ENCODE data around the gene CLDN20. TPM values are rescaled to one million over a fixed set of nuclear protein-coding genes. Genes with fewer than 3 reads are reported as not detected.

Gene CLDN20
- total and polyA plus RNA-seq, 2 donors (not counting 3 experiments of a cell fraction or from before 2014, with no cell fraction given) = not detected

DNA sequence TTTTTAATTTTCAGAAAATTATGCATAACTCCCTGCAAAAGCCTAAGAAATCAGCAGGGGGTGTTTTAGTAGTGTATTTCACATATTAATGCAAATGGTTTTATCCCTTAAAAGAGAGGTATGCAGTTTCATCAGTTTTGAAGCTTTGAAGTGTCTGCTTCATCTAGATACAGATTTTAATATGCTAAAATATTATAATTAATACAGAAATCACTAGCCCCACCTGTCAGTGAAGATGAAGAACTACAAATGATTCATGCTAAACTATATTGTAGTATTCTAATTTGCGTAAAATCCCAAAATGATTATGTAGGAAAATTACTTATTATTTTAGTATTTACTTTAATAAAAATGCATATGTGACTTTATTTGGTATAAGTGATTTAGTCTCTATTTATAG, 53.4 kb downstream of the CLDN20 start:
- Histone ChIP-seq H3K4me2 (ENCODE audit: insufficient read depth, low read length) (no peak overlapping the region), H3K4me1 (ENCODE audit: control insufficient read depth, extremely low read depth, insufficient read depth, low read length) (peaks cover 16% of the 10 kb centered on the region), H3K36me3 (ENCODE audit: control insufficient read depth in 2 of 2, extremely low read depth in 1 of 2, insufficient read depth in 2 of 2, low read length in 2 of 2) (no peaks in the 10 kb centered on the region), H3K27me3 (ENCODE audit: control insufficient read depth in 2 of 2, insufficient read depth in 2 of 2, low read length in 2 of 2) (no peaks in the 10 kb centered on the region), H3K27ac (ENCODE audit: insufficient read depth, low read depth, low read length) (no peak overlapping the region), H3K9ac (replicated peaks; ENCODE audit: extremely low read depth, insufficient read depth, low read length) (no peak overlapping the region), H3K4me3 (replicated peaks in 1 of 3; ENCODE audit: insufficient read depth in 1 of 3, low read depth in 1 of 3, low read length in 3 of 3) (no peak overlapping the region), H3K9me1 (replicated peaks; ENCODE audit: control insufficient read depth, extremely low read depth, insufficient read depth, low read length) (no peaks in the 10 kb centered on the region), H2AFZ (ENCODE audit: low read depth, low read length) (no peak overlapping the region), H3K9me3 (replicated peaks; ENCODE audit: control insufficient read depth, insufficient read depth, low read length) (no peaks in the 10 kb centered on the region), H4K20me1 (replicated peaks; ENCODE audit: control insufficient read depth, extremely low read depth, insufficient read depth, low read length) (no peaks in the 10 kb centered on the region), H3K79me2 (ENCODE audit: control insufficient read depth, insufficient read depth, low read length) (peaks cover 20% of the 10 kb centered on the region)
- no peak for DNase-seq (ENCODE audit: low read depth, low spot score)
- FAIRE-seq = no peak
- ChIA-PET CTCF (interaction anchor here (0.6 to 3.9 kb wide), 21 partner anchors 10 to 1842 kb away, joined by 3 to 36 read pairs (median 4); no protein-coding TSS in a partner anchor), POLR2A (no interaction called here)
- dilution Hi-C loops (cut with MboI; ENCODE audit: extremely low pct_ligation_motif_present, low sequenced_read_pairs) = no loop called here
- BruUV-seq (replicated peaks) = no TSS peak
- intact Hi-C loops (cut with micrococcal nuclease) = loop anchor here (1.0 to 10.0 kb wide), 4 partner anchors 68 to 1615 kb away; no protein-coding TSS in a partner anchor
- TF ChIP-seq FOS (IDR thresholded peaks at IDR 0.05; ENCODE audit: borderline replicate concordance, insufficient read depth, low read length) (no peak), POLR2A (IDR thresholded peaks at IDR 0.05; ENCODE audit: low read depth, low read length) (no peak)
- TF ChIP-seq, protein P1, sequence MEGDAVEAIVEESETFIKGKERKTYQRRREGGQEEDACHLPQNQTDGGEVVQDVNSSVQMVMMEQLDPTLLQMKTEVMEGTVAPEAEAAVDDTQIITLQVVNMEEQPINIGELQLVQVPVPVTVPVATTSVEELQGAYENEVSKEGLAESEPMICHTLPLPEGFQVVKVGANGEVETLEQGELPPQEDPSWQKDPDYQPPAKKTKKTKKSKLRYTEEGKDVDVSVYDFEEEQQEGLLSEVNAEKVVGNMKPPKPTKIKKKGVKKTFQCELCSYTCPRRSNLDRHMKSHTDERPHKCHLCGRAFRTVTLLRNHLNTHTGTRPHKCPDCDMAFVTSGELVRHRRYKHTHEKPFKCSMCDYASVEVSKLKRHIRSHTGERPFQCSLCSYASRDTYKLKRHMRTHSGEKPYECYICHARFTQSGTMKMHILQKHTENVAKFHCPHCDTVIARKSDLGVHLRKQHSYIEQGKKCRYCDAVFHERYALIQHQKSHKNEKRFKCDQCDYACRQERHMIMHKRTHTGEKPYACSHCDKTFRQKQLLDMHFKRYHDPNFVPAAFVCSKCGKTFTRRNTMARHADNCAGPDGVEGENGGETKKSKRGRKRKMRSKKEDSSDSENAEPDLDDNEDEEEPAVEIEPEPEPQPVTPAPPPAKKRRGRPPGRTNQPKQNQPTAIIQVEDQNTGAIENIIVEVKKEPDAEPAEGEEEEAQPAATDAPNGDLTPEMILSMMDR (IDR thresholded peaks at IDR 0.05; ENCODE audit: extremely low read depth in 1 of 2, insufficient read depth in 1 of 2, low read depth in 1 of 2, low read length in 2 of 2) = peak in 1 of 2 donors; percentile 13

DNA sequence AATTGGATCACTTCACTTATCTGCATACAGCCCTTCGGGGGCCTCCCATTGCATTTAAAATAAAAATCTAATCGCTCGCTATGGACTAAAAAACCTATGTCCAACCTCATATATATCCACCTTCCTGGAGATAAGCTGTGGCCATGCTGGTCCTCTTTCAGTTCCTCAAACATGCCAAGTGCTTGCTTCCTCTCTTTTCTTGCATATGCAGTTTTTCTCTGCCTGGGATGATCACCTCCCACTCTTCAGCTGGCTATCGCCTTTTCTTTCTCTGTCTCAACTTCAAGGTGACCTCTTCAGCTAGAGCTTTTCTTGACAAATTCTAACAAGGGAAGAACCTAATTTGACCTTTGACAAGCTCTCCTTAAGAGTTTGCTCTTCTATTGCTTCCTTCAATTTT, 56.1 kb downstream of the CLDN20 start:
- Histone ChIP-seq H3K79me2 (ENCODE audit: control insufficient read depth, insufficient read depth, low read length) (no peaks in the 10 kb centered on the region), H3K9me3 (replicated peaks; ENCODE audit: control insufficient read depth, insufficient read depth, low read length) (no peaks in the 10 kb centered on the region), H3K27me3 (ENCODE audit: control insufficient read depth in 2 of 2, insufficient read depth in 2 of 2, low read length in 2 of 2) (no peaks in the 10 kb centered on the region), H3K4me1 (ENCODE audit: control insufficient read depth, extremely low read depth, insufficient read depth, low read length) (peaks cover 9% of the 10 kb centered on the region), H3K9ac (replicated peaks; ENCODE audit: extremely low read depth, insufficient read depth, low read length) (no peak overlapping the region), H3K4me2 (ENCODE audit: insufficient read depth, low read length) (no peak overlapping the region), H3K9me1 (replicated peaks; ENCODE audit: control insufficient read depth, extremely low read depth, insufficient read depth, low read length) (no peaks in the 10 kb centered on the region), H3K27ac (ENCODE audit: insufficient read depth, low read depth, low read length) (no peak overlapping the region), H3K36me3 (ENCODE audit: control insufficient read depth in 2 of 2, extremely low read depth in 1 of 2, insufficient read depth in 2 of 2, low read length in 2 of 2) (no peaks in the 10 kb centered on the region), H2AFZ (ENCODE audit: low read depth, low read length) (no peak overlapping the region), H3K4me3 (replicated peaks in 1 of 3; ENCODE audit: insufficient read depth in 1 of 3, low read depth in 1 of 3, low read length in 3 of 3) (no peak overlapping the region), H4K20me1 (replicated peaks; ENCODE audit: control insufficient read depth, extremely low read depth, insufficient read depth, low read length) (no peaks in the 10 kb centered on the region)
- POLR2A ChIA-PET = no interaction called here
- dilution Hi-C loops (cut with MboI; ENCODE audit: extremely low pct_ligation_motif_present, low sequenced_read_pairs) (no loop called here), intact Hi-C loops (cut with micrococcal nuclease) (loop anchor here (5.0 to 10.0 kb wide), 5 partner anchors 385 to 1612 kb away; no protein-coding TSS in a partner anchor)
- DNase-seq (ENCODE audit: low read depth, low spot score) (no peak), FAIRE-seq (no peak)
- TF ChIP-seq POLR2A (IDR thresholded peaks at IDR 0.05; ENCODE audit: low read depth, low read length) (no peak), JUN (IDR thresholded peaks at IDR 0.05; ENCODE audit: borderline replicate concordance, insufficient read depth, insufficient read length, low read depth) (no peak), POLR2AphosphoS5 (IDR thresholded peaks at IDR 0.05; ENCODE audit: insufficient read depth, low read depth, low read length) (no peak), GATA2 (IDR thresholded peaks at IDR 0.05; ENCODE audit: insufficient read depth, insufficient read length, low read depth, low read length) (no peak), FOS (IDR thresholded peaks at IDR 0.05; ENCODE audit: borderline replicate concordance, insufficient read depth, low read length) (no peak), EZH2 (IDR thresholded peaks at IDR 0.05; ENCODE audit: borderline replicate concordance, low read depth, low read length, severe bottlenecking) (no peak), MYC (IDR thresholded peaks at IDR 0.05; ENCODE audit: low read depth, low read length) (no peak)
- TF ChIP-seq, protein P1 (IDR thresholded peaks at IDR 0.05; ENCODE audit: extremely low read depth in 1 of 2, insufficient read depth in 1 of 2, low read depth in 1 of 2, low read length in 2 of 2) = no peak
- TF ChIP-seq, protein P2, sequence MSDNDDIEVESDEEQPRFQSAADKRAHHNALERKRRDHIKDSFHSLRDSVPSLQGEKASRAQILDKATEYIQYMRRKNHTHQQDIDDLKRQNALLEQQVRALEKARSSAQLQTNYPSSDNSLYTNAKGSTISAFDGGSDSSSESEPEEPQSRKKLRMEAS (IDR thresholded peaks at IDR 0.05; ENCODE audit: insufficient read depth, insufficient read length) = no peak
- CTCF ChIA-PET = no interaction called here
- no TSS peak for BruUV-seq (replicated peaks)

Measured in endothelial cell of umbilical vein (primary cell).